NOMO-1 treated with dmso at 0.1 percent for 144 hours (cell line): ENCODE data around the gene STK17A.
"Not testable (repeated sequence)": the region's sequence is repeated elsewhere in the genome, so short reads cannot be mapped to it uniquely, and the experiment has no call there.

Source experiments
- DNase-seq: peaks from one replicate; lab custom pipeline; 2025; ENCODE audit not compliant: unreplicated experiment; lab: John Stamatoyannopoulos, UW

Gene STK17A

DNA sequence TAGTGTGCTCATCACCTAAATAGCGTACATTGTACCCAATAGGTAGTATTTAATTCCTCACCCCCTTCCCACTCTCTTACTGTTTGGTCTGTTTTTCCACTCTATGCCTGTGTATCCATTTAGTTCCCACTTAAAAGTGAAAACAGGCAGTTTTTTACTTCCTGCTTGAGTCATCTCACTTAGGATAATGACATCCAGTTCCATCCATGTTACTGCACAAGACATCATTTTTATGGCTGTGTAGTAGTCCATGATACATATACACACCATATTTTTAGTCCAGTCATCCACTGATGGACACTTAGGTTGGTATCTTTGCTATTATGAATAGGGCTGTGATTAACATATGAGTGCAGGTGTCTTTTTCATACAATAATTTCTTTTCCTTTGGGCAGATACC is 10.1 kb downstream of the STK17A start:
- no peak for DNase-seq

DNA sequence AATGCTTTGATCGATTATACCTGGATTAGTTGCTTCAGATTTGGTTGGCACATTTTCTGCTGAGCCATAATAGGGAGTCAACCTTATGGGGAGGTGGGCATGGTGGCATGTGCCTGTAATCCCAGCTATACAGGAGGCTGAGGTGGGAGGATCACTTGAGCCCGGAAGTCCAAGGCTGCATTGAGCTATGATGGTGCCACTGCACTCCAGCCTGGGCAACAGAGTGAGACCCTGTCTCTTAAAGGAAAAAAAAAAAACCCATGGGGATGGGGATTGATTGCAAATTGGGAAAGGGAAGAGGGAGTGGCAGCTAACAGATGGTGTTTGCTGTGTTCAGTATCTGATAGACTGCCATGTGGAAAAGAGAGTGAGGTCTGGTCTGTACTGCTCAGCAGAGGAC is 11.1 kb downstream of the STK17A start:
- no peak for DNase-seq

GRCh38 chr7:43596426-43596825 is 13.5 kb downstream of the STK17A start:
- not testable (repeated sequence) for DNase-seq

GRCh38 chr7:43600056-43600455 is 17.1 kb downstream of the STK17A start:
- no peak for DNase-seq

GRCh38 chr7:43602256-43602655 is 19.3 kb downstream of the STK17A start:
- no peak for DNase-seq

DNA sequence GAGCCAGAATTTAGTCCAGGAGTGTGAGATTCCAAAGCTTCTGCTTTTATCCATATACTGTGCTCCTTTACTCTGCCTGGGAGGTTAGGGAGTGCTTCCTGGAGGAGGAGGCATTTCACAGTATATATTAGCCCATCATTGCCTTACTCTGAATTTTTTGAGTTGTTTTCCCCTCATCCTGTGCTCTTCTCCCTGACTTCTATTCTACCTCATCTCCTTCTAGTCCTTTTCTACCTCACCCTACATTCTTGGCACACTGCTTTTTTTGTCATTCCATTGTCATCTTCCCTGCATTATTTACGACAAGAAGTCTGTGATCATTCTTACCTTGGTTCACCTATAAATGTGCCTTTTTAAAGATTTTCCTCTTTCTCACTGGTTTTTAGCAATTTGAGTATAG is 21.3 kb downstream of the STK17A start:
- no peak for DNase-seq

DNA sequence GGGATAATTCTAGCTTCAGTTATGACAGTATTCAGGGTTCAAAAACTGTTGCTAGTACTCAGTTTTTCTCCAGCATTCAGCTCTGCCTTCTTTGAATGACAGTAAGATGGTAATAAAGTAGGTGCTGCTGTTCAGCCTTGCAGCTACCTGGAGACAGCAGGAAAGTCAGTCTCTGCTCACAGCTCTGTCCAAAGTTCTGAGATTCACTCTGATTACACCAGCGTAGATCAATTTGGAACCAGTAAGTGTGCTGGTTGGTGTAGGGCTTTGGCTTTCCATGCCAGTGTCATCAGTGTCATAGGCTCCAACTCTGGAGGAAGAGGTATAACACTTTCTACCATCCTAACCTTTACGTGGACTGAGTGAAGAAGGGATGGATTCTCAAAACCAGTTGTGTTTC is 26.2 kb downstream of the STK17A start:
- no peak for DNase-seq

DNA sequence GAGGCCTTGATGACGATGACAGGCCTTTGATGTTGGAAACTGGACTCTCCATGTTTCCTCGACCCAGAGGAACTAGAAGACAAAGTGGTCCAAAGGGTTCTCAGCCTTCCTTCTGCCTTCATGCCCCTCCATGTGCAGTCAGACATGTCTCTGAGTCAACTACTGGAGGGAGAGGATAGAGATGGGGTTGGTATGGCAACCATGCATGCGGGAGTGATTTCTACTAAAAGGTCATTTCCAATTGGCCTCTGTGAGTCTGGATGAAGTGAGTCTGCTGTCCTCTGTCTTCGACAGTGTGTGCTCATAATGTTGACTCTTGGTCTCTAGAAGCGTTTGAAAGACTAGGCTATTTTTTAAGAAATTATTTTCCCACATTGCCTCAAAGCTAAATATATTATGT is 29.2 kb downstream of the STK17A start:
- DNase-seq = no peak

DNA sequence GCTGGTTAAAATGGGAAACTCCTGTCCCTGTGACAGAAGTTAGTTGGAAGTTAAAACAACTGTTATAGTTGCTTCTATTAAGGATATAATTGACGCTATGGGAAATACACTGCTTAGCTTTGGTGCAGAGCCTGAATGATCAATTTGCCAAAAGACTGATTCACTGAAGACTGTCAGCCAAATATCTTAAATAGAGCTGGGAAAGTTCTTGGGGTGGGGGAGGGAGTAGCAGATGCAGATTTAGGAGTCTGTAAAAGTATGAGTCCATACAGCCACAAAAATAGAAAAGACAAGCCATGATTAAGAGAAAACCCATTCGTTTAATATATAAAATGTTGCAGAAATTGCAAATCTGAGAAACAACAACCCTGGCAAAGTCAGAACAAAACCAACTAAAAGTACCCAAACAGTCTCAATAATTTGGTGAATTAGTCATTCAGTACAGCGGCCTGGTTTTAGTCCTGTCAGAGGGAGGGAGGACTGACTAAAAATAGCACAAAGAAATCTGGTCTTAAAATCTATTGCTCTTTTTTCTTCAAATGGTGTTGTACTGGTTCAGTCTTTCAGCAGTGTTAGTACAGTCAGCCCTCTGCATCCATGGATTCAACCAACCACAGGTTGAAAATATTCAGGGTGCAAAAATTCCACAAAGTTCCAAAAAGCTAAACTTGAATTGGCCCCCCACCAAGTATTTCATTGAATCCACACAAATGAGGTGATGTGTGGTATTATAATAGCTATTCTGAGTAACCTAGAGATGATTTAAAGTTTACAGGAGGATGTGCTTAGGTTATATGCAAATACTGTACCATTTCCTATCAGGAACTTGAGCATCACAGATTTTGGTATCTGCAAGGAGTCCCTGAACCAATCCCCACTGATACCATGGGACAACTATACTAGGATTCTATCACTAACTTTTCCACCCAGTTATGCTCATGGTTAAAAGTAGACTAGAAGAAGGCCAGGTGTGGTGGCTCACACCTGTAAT is 30.0 kb downstream of the STK17A start:
- DNase-seq = no peak

- DNase-seq = no peak
Observed at GRCh38 chr7:43615558-43616145, 32.7 kb downstream of the STK17A start.

GRCh38 chr7:43616977-43617376 is 34.1 kb downstream of the STK17A start:
- no peak for DNase-seq

DNA sequence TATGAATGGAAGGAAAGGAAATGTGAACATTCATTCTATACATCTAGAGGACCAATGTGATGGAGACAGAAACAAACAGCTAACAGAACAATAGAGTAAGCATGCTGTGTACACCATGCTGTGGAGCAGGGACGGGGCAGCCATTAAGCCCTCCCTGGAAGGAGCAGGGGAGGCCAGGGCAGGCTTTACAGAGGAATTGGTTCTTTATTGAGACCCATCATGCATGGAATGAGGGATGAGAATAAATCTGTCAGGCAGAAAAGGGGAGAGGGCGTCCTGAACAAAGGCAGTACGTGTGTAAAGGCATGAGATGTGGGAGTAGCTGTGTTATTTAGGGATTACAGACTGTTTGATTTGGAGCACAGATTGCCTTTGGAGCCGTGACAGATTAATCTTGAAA is 35.2 kb downstream of the STK17A start:
- DNase-seq = no peak

GRCh38 chr7:43619213-43620012 is 36.5 kb downstream of the STK17A start:
- no peak for DNase-seq

GRCh38 chr7:43621729-43622448 is 39.0 kb downstream of the STK17A start:
- no peak for DNase-seq

DNA sequence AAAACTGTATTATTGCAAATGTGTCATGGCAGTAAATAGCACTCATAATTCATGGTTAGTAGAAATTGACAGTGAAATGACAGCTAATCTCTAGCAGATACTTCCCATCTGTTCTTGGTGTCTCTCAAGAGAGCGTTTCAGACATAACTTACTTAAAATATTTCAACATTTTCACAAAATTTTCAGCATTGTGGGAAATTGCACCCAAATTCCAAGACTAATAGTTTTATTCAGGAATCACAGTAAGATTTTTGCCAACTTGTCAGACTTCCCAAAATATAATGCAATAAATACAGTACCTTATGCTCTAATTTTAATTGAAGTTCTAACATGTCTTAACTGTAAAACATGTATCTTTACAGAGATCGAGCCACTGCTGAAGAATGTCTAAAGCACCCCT is 41.2 kb downstream of the STK17A start:
- DNase-seq = no peak

DNA sequence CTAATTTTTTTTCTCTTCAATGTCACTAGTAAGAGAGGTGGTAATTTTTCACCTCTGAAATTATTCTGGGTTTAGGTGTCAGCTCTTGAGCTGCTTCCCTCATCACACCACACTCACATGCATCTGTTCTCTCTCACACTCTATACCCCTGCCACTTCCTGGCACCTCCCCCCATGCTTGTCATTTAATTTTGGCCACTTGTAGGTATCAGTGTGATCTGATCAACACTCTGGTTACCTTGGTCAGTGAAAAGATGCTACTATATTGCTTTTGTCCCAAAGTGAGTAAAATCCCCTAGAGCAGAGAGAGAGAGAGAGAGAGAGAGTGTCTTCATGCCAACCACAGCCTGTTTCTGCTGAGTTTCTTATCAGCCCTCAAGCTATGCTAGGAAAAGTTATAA is 42.5 kb downstream of the STK17A start:
- DNase-seq = no peak

GRCh38 chr7:43625980-43626379 is 43.1 kb downstream of the STK17A start:
- no peak for DNase-seq

GRCh38 chr7:43626695-43627094 is 43.8 kb downstream of the STK17A start:
- DNase-seq = no peak

GRCh38 chr7:43627798-43628197 is 44.9 kb downstream of the STK17A start:
- DNase-seq = not testable (repeated sequence)

- DNase-seq = no peak
Observed at GRCh38 chr7:43628431-43628830, 45.5 kb downstream of the STK17A start.

DNA sequence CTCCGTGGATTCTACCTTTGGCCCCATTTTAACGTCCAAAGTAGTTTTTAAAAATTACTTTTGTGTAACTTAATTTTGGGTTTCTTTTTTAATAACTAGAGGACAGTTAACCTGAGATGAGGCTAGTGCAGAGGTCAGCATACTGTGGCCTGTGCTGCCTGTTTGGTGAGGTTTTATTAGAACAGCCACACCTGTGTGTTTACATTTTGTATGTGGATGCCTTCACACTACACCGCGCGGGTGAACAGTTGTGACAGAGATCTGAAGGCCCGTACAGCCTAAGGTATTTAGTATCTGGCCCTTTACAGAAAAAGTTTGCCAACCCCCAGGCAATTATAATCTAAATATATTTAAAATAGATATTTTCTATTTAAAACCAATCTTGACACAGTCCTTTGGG is 46.9 kb downstream of the STK17A start:
- no peak for DNase-seq
